HG02798 (cell line): Measurements from ENCODE around the gene C5orf47.
"Not testable (repeated sequence)": the region's sequence is repeated elsewhere in the genome, so short reads cannot be mapped to it uniquely, and the experiment has no call there.

Source experiments
- ATAC-seq: cut with Tn5 transposase; IDR thresholded peaks from one replicate; pipeline ENCODE4 v1.9.1; 2021; ENCODE audit warnings: mild to moderate bottlenecking; ENCODE audit not compliant: unreplicated experiment, poor library complexity

C5orf47 gene

DNA sequence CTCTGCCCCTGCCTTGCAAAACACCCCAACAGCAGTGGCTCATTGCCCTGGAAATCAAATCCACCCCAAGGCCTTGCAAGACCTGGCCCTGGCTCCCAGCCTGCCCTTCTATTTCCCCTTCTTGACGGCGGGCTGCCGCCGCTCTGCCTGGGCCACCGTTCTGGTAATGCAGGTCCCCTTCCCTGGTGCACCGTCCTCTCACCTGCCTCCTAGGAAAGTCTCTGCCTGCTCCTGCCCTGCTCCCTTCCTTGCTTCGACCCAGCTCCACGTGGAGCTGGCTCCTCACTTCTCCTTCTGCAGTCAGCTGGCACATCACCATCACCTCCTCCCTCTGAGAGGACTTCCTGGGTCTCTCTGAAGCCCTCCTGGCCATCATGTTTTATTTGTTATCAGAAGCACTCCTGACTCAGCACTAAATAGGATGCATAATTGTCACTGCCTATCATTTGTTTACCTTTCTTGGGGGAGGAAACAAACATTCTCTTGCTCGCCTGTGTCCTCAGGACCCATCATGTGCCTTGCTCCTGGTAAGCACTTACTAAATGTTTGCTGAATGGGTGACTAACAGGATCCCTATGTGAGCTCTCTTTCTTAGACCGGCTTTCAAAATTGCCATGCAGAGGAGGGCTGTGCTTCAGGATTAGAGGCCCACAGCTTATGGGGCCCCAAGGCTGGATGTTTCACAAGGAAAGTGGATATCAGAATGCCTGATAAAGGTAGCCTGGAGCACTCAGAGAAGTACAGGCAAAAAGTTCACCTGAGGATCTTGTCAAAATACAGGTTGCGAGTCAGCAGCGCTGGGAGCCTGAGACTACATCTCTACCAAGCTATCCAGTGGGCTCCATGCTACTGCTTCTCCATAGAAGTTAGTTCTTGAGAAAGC lies 19.6 kb upstream of the C5orf47 start:
- no peak for ATAC-seq

GRCh38 chr5:173970878-173971650 lies 17.9 kb upstream of the C5orf47 start:
- ATAC-seq, result no peak

GRCh38 chr5:173971681-173972345 lies 17.2 kb upstream of the C5orf47 start:
- ATAC-seq, result no peak

DNA sequence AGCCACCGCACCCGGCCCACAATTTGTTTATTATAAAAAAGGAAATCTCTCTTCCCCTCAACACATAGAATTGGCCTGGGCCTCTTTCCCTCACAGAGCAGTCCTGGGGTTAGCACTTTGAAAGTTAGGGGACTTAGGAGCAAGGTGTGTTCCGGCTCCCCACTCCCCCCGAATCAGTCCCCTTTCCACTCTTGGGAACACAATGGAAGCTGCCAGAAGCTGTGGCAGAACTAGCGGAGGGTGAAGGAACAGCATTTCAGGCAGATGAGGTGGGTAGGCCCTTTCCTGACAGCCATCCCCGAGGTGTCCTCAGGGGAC lies 16.4 kb upstream of the C5orf47 start:
- no peak for ATAC-seq

DNA sequence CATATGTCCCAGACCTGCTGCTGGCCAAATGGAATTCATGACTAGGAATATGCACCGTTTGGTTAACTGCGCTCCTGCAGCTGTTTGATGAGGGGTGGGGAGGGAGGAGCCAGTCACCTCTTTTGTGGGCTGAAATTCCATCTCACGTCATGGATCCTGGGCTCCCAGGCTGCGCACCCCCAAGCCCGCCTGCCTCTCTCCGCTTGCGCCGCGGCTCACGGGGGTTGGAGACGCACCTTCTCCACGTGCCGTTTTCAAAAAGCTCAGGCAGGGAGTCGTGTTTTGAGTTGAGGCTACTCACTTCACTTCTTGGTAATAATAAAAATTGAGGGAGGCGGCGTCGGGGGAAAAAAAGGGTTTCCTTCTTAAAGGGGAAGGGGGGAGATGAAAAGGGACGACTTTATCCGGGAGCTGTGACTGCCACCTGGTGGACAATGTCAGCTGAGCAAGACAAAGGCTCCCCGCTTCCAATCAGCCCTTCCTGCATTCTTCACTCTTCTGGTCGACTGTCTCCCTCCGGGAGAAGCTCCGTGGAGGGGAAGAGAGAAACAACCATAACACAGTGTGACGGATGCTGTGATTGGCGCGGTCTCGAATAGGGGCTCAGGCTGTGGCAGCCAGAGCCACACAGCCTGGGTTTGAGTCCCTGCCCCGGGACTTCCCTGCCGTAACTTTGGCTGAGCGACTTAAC lies 15.9 kb upstream of the C5orf47 start:
- ATAC-seq, result peak; percentile 74

DNA sequence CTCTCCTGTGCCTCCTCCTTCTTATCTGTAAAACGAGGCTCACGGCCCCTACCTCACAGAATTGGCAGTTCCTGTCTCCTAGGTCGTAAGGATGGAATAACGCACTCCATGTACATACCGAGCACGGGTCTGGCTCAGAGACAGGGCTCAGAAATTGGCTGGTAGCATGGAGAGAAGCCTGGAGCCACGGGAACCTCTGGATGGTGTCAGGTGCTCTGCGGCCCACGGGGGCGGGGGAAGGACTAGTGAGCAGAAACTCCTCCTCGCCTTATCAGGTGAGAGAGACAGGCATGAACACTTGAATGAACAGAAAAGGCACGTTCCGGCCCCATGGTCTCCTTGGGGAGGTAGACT lies 15.4 kb upstream of the C5orf47 start:
- peak; percentile 26 for ATAC-seq

DNA sequence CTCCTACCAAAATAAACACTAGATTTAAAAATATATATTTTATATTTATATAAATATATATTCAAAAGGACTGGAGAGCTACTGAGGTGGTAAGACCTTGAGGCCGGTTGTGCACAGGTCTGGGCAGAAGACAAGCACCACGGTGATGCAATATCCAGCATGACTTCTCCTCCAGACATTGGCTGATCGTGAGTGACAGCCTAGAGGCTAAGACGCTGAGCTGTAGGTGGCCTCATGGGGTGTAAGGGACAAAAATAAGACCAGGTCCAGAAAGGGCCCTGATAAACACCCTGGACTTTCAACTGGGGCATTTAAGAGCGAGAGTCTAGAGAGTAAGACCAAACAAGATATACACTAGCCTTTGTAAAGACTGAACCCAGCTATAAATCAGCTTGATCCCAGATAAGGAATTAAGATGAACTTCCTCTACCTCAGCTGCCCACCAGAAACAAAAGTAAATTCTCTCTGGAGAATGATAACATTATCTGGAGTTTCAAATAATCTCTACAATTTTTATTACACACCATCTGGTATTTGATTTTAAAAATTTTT lies 14.2 kb upstream of the C5orf47 start:
- no peak for ATAC-seq

- no peak for ATAC-seq
Observed at GRCh38 chr5:173981185-173981761, 7.7 kb upstream of the C5orf47 start.

DNA sequence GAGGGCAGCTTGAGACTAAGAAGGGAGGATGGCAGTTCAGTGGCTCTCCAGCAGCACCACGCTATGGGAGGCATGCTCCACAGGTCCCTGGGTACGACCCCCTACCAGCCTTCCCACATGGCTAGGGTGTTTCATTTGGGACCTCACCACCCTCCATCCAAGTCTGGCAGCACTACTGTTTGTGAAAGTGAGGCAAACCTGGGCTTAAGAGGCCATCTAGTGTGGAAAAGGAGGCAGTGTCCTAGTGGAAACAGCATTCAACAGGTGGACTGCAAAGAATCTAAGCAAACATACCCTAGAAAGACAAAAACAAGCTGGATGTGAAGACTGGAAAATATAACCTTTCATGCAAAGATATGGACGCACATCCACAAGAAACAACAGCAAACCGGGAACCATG lies 4.8 kb upstream of the C5orf47 start:
- no peak for ATAC-seq

- ATAC-seq, result no peak
Observed at GRCh38 chr5:173989432-173990082, 587 bp downstream of the C5orf47 start.

GRCh38 chr5:173997331-173997730 lies 8.4 kb downstream of the C5orf47 start:
- no peak for ATAC-seq

DNA sequence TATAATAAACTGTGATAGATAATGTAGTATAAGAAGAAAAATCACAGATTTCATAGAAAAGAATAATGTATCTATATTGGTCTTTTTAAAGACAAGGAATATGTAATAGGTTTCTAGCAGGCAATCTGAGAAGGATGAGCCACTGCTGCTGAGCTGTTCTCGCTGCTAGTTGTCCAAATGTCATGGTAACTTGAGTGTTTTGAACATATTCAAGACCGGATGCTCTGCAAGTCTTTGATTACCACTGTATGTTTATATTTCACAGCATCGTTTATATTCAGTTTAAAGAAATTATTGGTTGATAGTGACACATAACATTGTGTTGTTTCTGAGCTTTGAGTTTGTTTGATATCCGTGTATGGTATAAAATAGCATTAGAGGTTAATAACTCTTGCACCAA lies 9.6 kb downstream of the C5orf47 start:
- no peak for ATAC-seq

DNA sequence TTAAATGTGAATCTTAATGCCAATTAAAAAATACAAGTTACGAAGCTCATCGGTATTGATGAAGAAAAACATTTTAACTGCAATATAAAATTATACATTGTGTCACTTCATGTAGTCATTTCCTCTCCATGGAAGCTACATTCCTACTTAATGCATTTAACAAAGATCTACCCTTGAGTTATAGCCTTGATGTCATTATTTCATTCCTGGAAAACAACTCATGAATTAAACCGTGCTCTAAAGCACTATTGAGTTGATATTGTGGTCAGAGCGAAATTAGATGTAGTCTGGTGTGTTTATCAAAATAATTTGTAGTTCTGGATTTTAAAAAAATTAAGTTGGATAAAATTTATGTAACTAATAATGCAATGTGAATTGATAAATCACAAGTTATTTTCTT lies 11.1 kb downstream of the C5orf47 start:
- ATAC-seq, result no peak

DNA sequence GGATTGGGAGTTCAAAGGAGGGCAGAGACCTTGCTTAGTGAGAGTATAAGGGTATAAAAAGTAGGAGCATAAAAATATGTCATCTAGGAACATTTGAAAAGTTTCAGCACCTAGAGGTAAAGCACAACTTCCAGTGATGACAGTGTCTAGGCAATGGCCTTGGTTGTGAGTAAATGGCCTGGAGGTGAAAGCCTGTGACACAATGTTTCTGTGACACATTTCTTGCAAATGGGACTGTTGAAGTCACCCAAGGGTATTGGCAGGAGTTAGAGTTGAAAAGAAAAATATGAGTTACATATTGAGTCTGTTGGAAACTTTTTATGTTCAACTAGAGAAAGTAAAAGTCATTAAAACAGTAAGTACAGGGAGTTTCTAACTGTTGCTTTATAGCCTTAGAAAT lies 14.8 kb downstream of the C5orf47 start:
- no peak for ATAC-seq

DNA sequence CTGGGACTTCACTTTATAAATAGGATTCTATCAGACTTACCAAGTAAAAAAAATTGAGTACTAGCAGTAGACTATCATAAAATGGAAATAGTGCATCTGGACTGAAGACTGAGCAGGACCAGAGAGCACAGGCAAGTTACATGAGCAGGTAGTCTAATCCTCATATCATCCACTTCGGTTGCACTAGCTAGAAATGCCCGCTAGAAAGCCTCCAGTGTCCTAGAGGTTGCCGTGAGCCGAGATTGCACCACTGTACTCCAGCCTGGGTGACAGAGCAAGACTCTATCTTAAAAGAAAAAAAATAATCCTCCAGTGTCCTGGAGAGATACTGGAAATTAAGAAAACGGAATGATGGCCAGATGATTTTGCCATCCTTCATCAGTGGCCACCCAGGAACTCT lies 20.0 kb downstream of the C5orf47 start:
- ATAC-seq, result no peak

GRCh38 chr5:174010365-174010764 lies 21.4 kb downstream of the C5orf47 start:
- no peak for ATAC-seq

- no peak for ATAC-seq
Observed at GRCh38 chr5:174011441-174011840, 22.5 kb downstream of the C5orf47 start.

DNA sequence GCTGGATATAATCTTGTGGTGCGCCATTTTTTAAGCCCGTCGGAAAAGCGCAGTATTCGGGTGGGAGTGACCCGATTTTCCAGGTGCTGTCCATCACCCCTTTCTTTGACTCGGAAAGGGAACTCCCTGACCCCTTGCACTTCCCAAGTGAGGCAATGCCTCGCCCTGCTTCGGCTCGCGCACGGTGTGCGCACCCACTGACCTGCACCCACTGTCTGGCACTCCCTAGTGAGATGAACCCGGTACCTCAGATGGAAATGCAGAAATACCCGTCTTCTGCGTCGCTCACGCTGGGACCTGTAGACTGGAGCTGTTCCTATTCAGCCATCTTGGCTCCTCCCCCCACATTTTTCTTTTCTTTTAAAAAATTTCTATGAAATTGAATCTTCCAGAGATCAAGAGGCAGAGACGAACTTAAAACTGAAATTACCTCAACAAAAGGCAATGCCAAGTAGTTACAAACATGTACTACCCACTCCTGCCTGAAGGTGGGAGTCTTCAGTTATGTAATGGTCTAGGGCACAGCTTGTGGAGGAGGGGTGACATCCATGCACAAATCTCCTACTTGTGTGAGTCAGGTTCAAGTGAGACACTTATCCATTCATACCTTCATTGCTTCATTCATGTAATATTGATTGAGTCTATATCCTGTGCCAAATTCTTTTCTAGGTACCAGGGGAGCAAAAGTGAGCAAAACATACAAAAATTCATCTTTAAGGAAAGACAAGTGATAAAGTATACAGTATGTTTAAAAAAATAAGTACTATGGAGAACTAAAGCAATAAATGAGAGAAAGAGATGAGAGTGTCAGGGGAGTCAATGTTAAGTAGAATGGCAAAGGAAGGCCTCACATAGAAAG lies 31.3 kb downstream of the C5orf47 start:
- ATAC-seq, result not testable (repeated sequence)

DNA sequence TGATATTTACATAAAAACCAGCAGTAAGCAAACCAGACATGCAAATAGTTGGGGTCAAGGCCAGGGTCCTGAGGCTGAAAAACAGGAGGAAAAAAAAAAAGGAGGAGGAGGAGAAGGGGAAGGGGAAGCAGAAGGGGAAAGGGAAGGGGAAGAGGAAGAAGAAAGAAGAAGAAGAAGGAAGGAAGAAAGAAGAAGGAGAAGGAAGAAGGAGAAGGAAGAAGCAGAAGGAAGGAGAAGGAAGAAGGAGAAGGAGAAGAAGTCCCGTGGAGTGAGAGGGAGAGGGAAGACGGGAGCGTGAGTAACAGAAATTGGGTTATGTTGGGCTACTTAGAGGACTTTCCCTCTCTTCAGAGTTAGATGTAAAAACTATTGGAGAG lies 31.9 kb downstream of the C5orf47 start:
- no peak for ATAC-seq
